ENCODE results near the gene CAMTA2.

DNA sequence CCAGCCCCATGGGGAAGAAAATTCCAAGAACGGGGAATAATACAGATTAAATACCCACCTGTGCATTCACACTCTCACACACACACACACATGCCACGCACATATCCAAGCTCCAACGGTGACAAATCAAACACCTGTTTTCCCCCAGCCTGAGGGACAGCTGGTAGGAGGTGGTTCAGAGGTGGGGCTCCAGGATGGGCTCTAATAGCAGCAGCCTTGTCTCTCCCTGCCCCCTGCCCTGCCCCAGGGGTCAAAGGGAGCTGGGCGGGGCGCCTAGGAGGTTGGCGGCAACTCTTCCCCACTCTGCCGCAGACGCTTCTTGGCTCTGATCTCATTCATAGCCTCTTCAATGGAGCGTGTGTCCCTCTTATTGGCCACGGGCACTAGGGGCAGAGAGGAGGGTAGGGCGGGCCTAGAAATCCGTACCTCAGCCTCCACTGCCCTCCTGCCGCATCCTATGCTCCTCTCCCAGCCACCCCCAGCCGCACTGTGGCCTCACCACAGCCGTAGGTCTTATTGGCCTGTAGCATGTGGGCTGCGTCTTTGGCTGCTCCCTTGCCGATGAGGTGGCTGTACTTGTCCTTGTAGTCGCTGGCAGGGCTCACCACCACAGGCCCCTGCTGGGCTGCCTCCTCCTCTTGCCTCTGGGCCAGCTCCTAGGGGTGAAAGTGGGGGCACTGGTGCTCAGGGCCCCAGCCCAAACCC lies 28.1 kb downstream of the CAMTA2 start:
- TF ChIP-seq, protein P1, sequence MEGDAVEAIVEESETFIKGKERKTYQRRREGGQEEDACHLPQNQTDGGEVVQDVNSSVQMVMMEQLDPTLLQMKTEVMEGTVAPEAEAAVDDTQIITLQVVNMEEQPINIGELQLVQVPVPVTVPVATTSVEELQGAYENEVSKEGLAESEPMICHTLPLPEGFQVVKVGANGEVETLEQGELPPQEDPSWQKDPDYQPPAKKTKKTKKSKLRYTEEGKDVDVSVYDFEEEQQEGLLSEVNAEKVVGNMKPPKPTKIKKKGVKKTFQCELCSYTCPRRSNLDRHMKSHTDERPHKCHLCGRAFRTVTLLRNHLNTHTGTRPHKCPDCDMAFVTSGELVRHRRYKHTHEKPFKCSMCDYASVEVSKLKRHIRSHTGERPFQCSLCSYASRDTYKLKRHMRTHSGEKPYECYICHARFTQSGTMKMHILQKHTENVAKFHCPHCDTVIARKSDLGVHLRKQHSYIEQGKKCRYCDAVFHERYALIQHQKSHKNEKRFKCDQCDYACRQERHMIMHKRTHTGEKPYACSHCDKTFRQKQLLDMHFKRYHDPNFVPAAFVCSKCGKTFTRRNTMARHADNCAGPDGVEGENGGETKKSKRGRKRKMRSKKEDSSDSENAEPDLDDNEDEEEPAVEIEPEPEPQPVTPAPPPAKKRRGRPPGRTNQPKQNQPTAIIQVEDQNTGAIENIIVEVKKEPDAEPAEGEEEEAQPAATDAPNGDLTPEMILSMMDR (IDR thresholded peaks at IDR 0.05), result no peak
- TF ChIP-seq POLR2A (IDR thresholded peaks at IDR 0.05), result no peak

All from Peyer's patch (tissue), 4 donors.